K562 (cell line): Measurements from ENCODE around the gene SLC7A1. TPM values are rescaled to one million over a fixed set of nuclear protein-coding genes. Genes with fewer than 3 reads are reported as not detected.

Source experiments
- ATAC-seq: fragments of 200-7000 bp; cut with Tn5 transposase; 3 replicates; pipeline ENCODE4 v1.9.1; 2020; ENCODE audit warnings: moderate library complexity
- BruUV-seq: library from RNA; stranded (reverse); fragments of 400-500 nt; replicated peaks from 2 replicates; lab custom pipeline; 2021; lab: Mats Ljungman, UMichigan
- CTCF ChIA-PET: fragments of 300-600 bp; formaldehyde crosslinking; extraction: SDS; loops from one replicate; lab custom pipeline; 2021; ENCODE audit warnings: low intra/inter-chr PET ratio; lab: Yijun Ruan, JAX
- POLR2A ChIA-PET: fragments of 300-600, 350-650 bp; sonication (Branson Sonifier 250); formaldehyde crosslinking; extraction: SDS; loops from one replicate; lab custom pipeline; 2021; ENCODE audit warnings: antibody characterized with exemption, inconsistent platforms; lab: Yijun Ruan, JAX
- DNase-seq, 4 experiments: peaks; one replicate each; pipeline versions ENCODE4 v3.0.0 to v3.0.0-alpha.2; 2011 to 2018; ENCODE audit warnings: low spot score in 3 of 4, mixed read lengths in 3 of 4; ENCODE audit errors: extremely low read depth in 1 of 4
- FAIRE-seq: peaks from 2 replicates; lab custom pipeline; 2011; peaks lifted over from hg19 to GRCh38; lab: Jason Lieb, UNC
- H2AFZ ChIP-seq: 2 replicates; pipeline ENCODE4 v1.6.0; 2011; ENCODE audit warnings: low read depth, low read length, control low read depth, inconsistent platforms
- H3K27ac ChIP-seq: fragments of 200-600 bp; 3 replicates; pipeline ENCODE4 v1.8.0; 2011; ENCODE audit warnings: low read depth, mild to moderate bottlenecking, control low read depth, inconsistent platforms, low read length, moderate library complexity, mixed read lengths; ENCODE audit errors: extremely low read depth
- H3K27me3 ChIP-seq, 2 experiments: fragments of 300-600 bp in 1 of 2; 2 replicates in 1 of 2; 3 replicates in 1 of 2; pipeline versions ENCODE4 v1.6.0 to v1.8.0; 2011; ENCODE audit warnings: inconsistent platforms in 2 of 2, low read length in 2 of 2, mild to moderate bottlenecking in 1 of 2, mixed read lengths in 1 of 2, moderate library complexity in 1 of 2; ENCODE audit not compliant: control insufficient read depth in 2 of 2, insufficient read depth in 2 of 2
- H3K36me3 ChIP-seq: fragments of 300-600 bp; 3 replicates; pipeline ENCODE4 v1.8.0; 2011; ENCODE audit warnings: mild to moderate bottlenecking, low read length, inconsistent platforms; ENCODE audit not compliant: control insufficient read depth, insufficient read depth
- H3K4me1 ChIP-seq, 2 experiments: fragments of 200-600 bp in 1 of 2; replicated peaks in 1 of 2; 2 replicates in 1 of 2; 3 replicates in 1 of 2; pipeline versions ENCODE4 v1.5.1 to v1.8.0; 2011; ENCODE audit warnings: inconsistent platforms in 2 of 2, low read length in 2 of 2, mild to moderate bottlenecking in 1 of 2, mixed read lengths in 1 of 2, moderate library complexity in 1 of 2; ENCODE audit not compliant: control insufficient read depth in 2 of 2, insufficient read depth in 2 of 2
- H3K4me2 ChIP-seq: 2 replicates; pipeline ENCODE4 v1.6.1; 2011; ENCODE audit warnings: low read length, control low read depth, inconsistent platforms, mixed read lengths; ENCODE audit not compliant: insufficient read depth
- H3K4me3 ChIP-seq: fragments of 200-600 bp; sonication (generic), shearing (Covaris generic); 2 replicates; pipeline ENCODE4 v1.5.1; 2016; ENCODE audit warnings: control low read depth, inconsistent platforms
- H3K79me2 ChIP-seq: fragments of 200-600 bp; 3 replicates; pipeline ENCODE4 v1.8.0; 2011; ENCODE audit warnings: low read length, inconsistent platforms; ENCODE audit not compliant: control insufficient read depth, insufficient read depth
- H3K9ac ChIP-seq, 2 experiments: 2 replicates each; pipeline versions ENCODE4 v1.6.0 to v1.6.1; 2011; ENCODE audit warnings: low read depth in 2 of 2, low read length in 2 of 2, control low read depth in 1 of 2, inconsistent platforms in 1 of 2, mild to moderate bottlenecking in 1 of 2, mixed read lengths in 1 of 2; ENCODE audit not compliant: insufficient read depth in 1 of 2
- H3K9me1 ChIP-seq: one replicate; pipeline ENCODE4 v1.6.0; 2011; ENCODE audit warnings: inconsistent platforms, mild to moderate bottlenecking, low read length, moderate library complexity; ENCODE audit not compliant: control insufficient read depth, insufficient read depth
- H3K9me3 ChIP-seq: replicated peaks from 2 replicates; pipeline ENCODE4 v1.5.1; 2011; ENCODE audit warnings: low read depth, low read length, inconsistent platforms; ENCODE audit not compliant: control insufficient read depth, insufficient read depth
- H4K20me1 ChIP-seq: replicated peaks from 2 replicates; pipeline ENCODE4 v1.6.1; 2011; ENCODE audit warnings: low read length, inconsistent platforms, mixed read lengths; ENCODE audit not compliant: control insufficient read depth, insufficient read depth
- E2F8 ChIP-seq: fragments of 450-650 bp; IDR thresholded peaks from 2 replicates; pipeline ENCODE4 v1.7.1; 2018; ENCODE audit warnings: mild to moderate bottlenecking, low read depth; ENCODE audit not compliant: partially characterized antibody
- GABPB1 ChIP-seq: sonication (generic); formaldehyde crosslinking; IDR thresholded peaks from 2 replicates; pipeline ENCODE4 v1.8.0; 2022; ENCODE audit warnings: mild to moderate bottlenecking, missing genetic modification reagents
- GTF2F1 ChIP-seq: IDR thresholded peaks from 2 replicates; pipeline ENCODE4 v1.6.1; 2011; ENCODE audit warnings: low read depth, low read length, improper control_type of control experiment
- MAZ ChIP-seq, 2 experiments: fragments of 450-650 bp in 1 of 2; sonication (generic) in 1 of 2; formaldehyde crosslinking; IDR thresholded peaks in 1 of 2; conservative IDR thresholded peaks in 1 of 2; 2 replicates each; pipeline versions ENCODE4 v1.4.0 to v1.5.0; 2020; ENCODE audit warnings: mild to moderate bottlenecking in 1 of 2, missing genetic modification reagents in 1 of 2
- NR0B1 ChIP-seq: fragments of 450-650 bp; IDR thresholded peaks from one replicate; pipeline ENCODE4 v1.6.1; 2018; ENCODE audit warnings: mild to moderate bottlenecking, moderate library complexity; ENCODE audit not compliant: partially characterized antibody
- RNF219 ChIP-seq: fragments of 250-450 bp; sonication (Bioruptor Pico); IDR thresholded peaks from 2 replicates; pipeline ENCODE4 v1.5.0; 2022; ENCODE audit warnings: mild to moderate bottlenecking
- SAFB ChIP-seq: fragments of 200-400 bp; formaldehyde crosslinking; IDR thresholded peaks from 2 replicates; pipeline ENCODE4 v1.6.1; 2017; ENCODE audit warnings: low read depth, low read length, borderline replicate concordance
- SRSF3 ChIP-seq: fragments of 200-400 bp; formaldehyde crosslinking; IDR thresholded peaks from 2 replicates; pipeline ENCODE4 v1.6.1; 2016; ENCODE audit warnings: mild to moderate bottlenecking, low read length, moderate library complexity; ENCODE audit not compliant: insufficient read depth
- ZNF444 ChIP-seq: fragments of 250-450 bp; sonication (Bioruptor Pico); IDR thresholded peaks from 2 replicates; pipeline ENCODE4 v1.4.0; 2020; ENCODE audit warnings: mild to moderate bottlenecking, moderate library complexity
- ZNF609 ChIP-seq: sonication (generic); formaldehyde crosslinking; IDR thresholded peaks from 2 replicates; pipeline ENCODE4 v1.8.1; 2023; ENCODE audit warnings: missing genetic modification reagents, mild to moderate bottlenecking, borderline replicate concordance
- WGBS: fragments of 100-300 bp; shearing (Covaris generic); methylation state at CpG from one replicate; pipeline ENCODE4 v1.1.6; 2016; ENCODE audit warnings: low coverage, mixed read lengths; ENCODE audit not compliant: insufficient coverage; ENCODE audit errors: missing lambda C conversion rate; 5-methylcytosine and 5-hydroxymethylcytosine counted together
- in situ Hi-C: fragments of 300-500 bp; cut with MboI; formaldehyde crosslinking; loops from 4 replicates; pipeline ENCODE4 v1.15.0; 2018; ENCODE audit warnings: inconsistent platforms, mixed read lengths
- intact Hi-C: fragments of 100-400 bp; cut with micrococcal nuclease; formaldehyde crosslinking; loops from 2 replicates; pipeline ENCODE4 v1.14.2; 2022
- polyA plus RNA-seq, 8 experiments: library from polyadenylated mRNA; depleted of rRNA in 4 of 8; stranded (reverse) in 5 of 8; unstranded in 3 of 8; fragments of >200 nt; fragmentation: Nextera tagmentation in 2 of 8; fragmentation: Illumina TruSeq in 1 of 8; extraction: Ambion mirVana in 2 of 8; extraction: Trizol in 1 of 8; gene quantifications; 2 replicates each; pipeline versions ENCODE4 v1.2.1 to v1.2.3, GENCODE V29; 2011 to 2014; ENCODE audit warnings: inconsistent platforms in 1 of 8, missing spikeins in 1 of 8
- total RNA-seq, 7 experiments: library from RNA; depleted of rRNA in 6 of 7; stranded (reverse); fragments of >200 nt in 6 of 7; fragmentation: Illumina TruSeq in 2 of 7; extraction: Trizol in 2 of 7; gene quantifications; 2 replicates each; pipeline versions ENCODE4 v1.2.1 to v1.2.3, GENCODE V29; 2011 to 2021; ENCODE audit warnings: low replicate concordance in 1 of 7

The SLC7A1 gene
- total and polyA plus RNA-seq, 9 of the 15 experiments (the other 6 are each of a cell fraction or from before 2014, with no cell fraction given) = 3.3 to 69.7 (median 10.8) TPM

- POLR2A ChIA-PET = no interaction called here
- no TSS peak for BruUV-seq
- H2AFZ ChIP-seq = no peak overlapping the region
- WGBS = 94% methylated on average over 2 of the region's 4 CpGs
- DNase-seq = no peak
- no peaks in the 10 kb centered on the region for H3K27me3 ChIP-seq
- no peaks in the 10 kb centered on the region for H3K4me1 ChIP-seq
- no peak overlapping the region for H3K4me2 ChIP-seq
- in situ Hi-C loops = no loop called here
- H3K9ac ChIP-seq = no peak overlapping the region
- no peak overlapping the region for H3K4me3 ChIP-seq
- no peaks in the 10 kb centered on the region for H3K9me3 ChIP-seq
- FAIRE-seq = no peak
- CTCF ChIA-PET = no interaction called here
- peaks cover 62% of the 10 kb centered on the region; the same call in 2 of the 3 replicates for H3K36me3 ChIP-seq
- H4K20me1 ChIP-seq = 0 out of 2 replicates have a peak, but pooled peaks cover 4% of the 10 kb centered on the region
- ATAC-seq = no peak
- intact Hi-C loops = no loop called here
- H3K9me1 ChIP-seq = no peaks in the 10 kb centered on the region
- H3K27ac ChIP-seq = no peak overlapping the region
- H3K79me2 ChIP-seq = no peaks in the 10 kb centered on the region; the same call in 2 of the 3 replicates
- no peak for TF ChIP-seq RNF219 (CRISPR knock-in tag)
- no peak for TF ChIP-seq MAZ (CRISPR knock-in tag; conservative IDR thresholded peaks at IDR 0.05 in 1 of 2, IDR thresholded peaks at IDR 0.05 in 1 of 2)
- no peak for TF ChIP-seq SRSF3
- no peak for TF ChIP-seq GTF2F1
- TF ChIP-seq E2F8 = no peak
- TF ChIP-seq ZNF609 (CRISPR knock-in tag) = no peak
- TF ChIP-seq NR0B1 = no peak
- no peak for TF ChIP-seq SAFB
- TF ChIP-seq GABPB1 = no peak
- no peak for TF ChIP-seq ZNF444 (CRISPR knock-in tag)
These were observed 61.4 kb downstream of the SLC7A1 start for GRCh38 chr13:29534083-29534482.
